ENCODE measurements around the gene NYAP2.

NYAP2 gene

DNA sequence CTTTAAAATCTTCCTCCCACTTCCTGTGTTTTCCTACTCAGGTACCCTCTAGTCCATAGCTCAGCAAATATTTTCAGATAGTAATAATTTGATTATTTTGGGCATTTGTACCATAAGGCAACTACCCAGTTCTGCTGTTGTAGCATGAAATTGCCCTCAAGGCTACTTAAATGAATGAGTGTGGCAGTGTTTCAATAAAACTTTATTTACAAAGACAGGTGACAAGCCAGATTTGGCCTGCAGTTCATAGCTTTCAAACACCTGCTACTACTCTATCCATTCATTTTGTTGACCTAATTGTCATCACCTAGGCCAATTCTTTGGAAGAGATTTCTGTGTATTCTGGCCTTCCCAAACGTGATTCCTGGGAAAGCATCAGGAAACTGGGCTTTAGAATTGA lies 28.9 kb downstream of the NYAP2 start:
- no peak overlapping the region for H3K4me2 ChIP-seq (ENCODE audit: low read length)
- no peaks in the 10 kb centered on the region for H3K36me3 ChIP-seq (ENCODE audit: insufficient read depth, low read length)
- no peak overlapping the region for H3K9ac ChIP-seq (ENCODE audit: low read length)
- H3K4me1 ChIP-seq (ENCODE audit: insufficient read depth, low read length, severe bottlenecking), result no peaks in the 10 kb centered on the region
- TF ChIP-seq, protein P1, sequence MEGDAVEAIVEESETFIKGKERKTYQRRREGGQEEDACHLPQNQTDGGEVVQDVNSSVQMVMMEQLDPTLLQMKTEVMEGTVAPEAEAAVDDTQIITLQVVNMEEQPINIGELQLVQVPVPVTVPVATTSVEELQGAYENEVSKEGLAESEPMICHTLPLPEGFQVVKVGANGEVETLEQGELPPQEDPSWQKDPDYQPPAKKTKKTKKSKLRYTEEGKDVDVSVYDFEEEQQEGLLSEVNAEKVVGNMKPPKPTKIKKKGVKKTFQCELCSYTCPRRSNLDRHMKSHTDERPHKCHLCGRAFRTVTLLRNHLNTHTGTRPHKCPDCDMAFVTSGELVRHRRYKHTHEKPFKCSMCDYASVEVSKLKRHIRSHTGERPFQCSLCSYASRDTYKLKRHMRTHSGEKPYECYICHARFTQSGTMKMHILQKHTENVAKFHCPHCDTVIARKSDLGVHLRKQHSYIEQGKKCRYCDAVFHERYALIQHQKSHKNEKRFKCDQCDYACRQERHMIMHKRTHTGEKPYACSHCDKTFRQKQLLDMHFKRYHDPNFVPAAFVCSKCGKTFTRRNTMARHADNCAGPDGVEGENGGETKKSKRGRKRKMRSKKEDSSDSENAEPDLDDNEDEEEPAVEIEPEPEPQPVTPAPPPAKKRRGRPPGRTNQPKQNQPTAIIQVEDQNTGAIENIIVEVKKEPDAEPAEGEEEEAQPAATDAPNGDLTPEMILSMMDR (IDR thresholded peaks at IDR 0.05; ENCODE audit: low read length), result no peak
- TF ChIP-seq EZH2 (IDR thresholded peaks at IDR 0.05; ENCODE audit: borderline replicate concordance, low read length), result no peak
- H3K9me2 ChIP-seq (ENCODE audit: low read depth, low read length), result no peaks in the 10 kb centered on the region
- H3K9me3 ChIP-seq (ENCODE audit: low read length), result no peaks in the 10 kb centered on the region
- H2AFZ ChIP-seq (ENCODE audit: low read length), result no peak overlapping the region
- no peaks in the 10 kb centered on the region for H4K20me1 ChIP-seq (ENCODE audit: insufficient read depth, low read length)
- no peaks in the 10 kb centered on the region for H3K27me3 ChIP-seq (ENCODE audit: insufficient read depth, low read length)
- H3F3A ChIP-seq (ENCODE audit: insufficient read depth, low read length), result no peaks in the 10 kb centered on the region
- no peaks in the 10 kb centered on the region for H3K79me2 ChIP-seq (ENCODE audit: insufficient read depth, low read length)
- H3K27ac ChIP-seq (ENCODE audit: low read depth, low read length, poor library complexity, severe bottlenecking), result no peak overlapping the region
- H3K4me3 ChIP-seq (ENCODE audit: low read depth, low read length, poor library complexity, severe bottlenecking), result no peak overlapping the region

DNA sequence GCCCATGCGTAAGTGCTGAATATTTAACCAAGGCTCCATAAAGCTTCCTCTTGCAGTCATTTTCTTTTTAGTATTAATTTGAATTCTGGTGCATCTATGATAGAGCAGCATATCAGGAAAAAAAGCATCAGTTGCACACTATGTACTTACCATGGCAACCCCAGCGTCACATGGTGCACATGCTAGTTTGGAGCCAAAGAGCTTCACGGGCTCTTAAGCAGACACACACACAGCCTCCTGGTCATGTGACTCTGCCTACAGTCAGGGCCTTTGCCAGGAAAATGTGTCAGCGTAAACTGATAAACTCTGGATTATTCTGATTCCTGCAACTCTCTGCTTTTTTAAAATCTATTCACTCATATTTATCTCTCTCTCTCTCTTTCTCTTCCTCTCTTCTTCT lies 30.2 kb downstream of the NYAP2 start:
- Histone ChIP-seq H3K4me2 (ENCODE audit: low read length) (no peak overlapping the region), H2AFZ (ENCODE audit: low read length) (no peak overlapping the region), H3F3A (ENCODE audit: insufficient read depth, low read length) (no peaks in the 10 kb centered on the region), H3K9me2 (ENCODE audit: low read depth, low read length) (no peaks in the 10 kb centered on the region), H3K27ac (ENCODE audit: low read depth, low read length, poor library complexity, severe bottlenecking) (no peak overlapping the region), H3K9me3 (ENCODE audit: low read length) (no peaks in the 10 kb centered on the region), H3K9ac (ENCODE audit: low read length) (no peak overlapping the region), H3K4me1 (ENCODE audit: insufficient read depth, low read length, severe bottlenecking) (peaks cover 4% of the 10 kb centered on the region), H3K4me3 (ENCODE audit: low read depth, low read length, poor library complexity, severe bottlenecking) (no peak overlapping the region), H3K79me2 (ENCODE audit: insufficient read depth, low read length) (no peaks in the 10 kb centered on the region), H3K36me3 (ENCODE audit: insufficient read depth, low read length) (no peaks in the 10 kb centered on the region), H3K27me3 (ENCODE audit: insufficient read depth, low read length) (no peaks in the 10 kb centered on the region), H4K20me1 (ENCODE audit: insufficient read depth, low read length) (no peaks in the 10 kb centered on the region)
- TF ChIP-seq, protein P1 (IDR thresholded peaks at IDR 0.05; ENCODE audit: low read length), result no peak
- no peak for TF ChIP-seq EZH2 (IDR thresholded peaks at IDR 0.05; ENCODE audit: borderline replicate concordance, low read length)

DNA sequence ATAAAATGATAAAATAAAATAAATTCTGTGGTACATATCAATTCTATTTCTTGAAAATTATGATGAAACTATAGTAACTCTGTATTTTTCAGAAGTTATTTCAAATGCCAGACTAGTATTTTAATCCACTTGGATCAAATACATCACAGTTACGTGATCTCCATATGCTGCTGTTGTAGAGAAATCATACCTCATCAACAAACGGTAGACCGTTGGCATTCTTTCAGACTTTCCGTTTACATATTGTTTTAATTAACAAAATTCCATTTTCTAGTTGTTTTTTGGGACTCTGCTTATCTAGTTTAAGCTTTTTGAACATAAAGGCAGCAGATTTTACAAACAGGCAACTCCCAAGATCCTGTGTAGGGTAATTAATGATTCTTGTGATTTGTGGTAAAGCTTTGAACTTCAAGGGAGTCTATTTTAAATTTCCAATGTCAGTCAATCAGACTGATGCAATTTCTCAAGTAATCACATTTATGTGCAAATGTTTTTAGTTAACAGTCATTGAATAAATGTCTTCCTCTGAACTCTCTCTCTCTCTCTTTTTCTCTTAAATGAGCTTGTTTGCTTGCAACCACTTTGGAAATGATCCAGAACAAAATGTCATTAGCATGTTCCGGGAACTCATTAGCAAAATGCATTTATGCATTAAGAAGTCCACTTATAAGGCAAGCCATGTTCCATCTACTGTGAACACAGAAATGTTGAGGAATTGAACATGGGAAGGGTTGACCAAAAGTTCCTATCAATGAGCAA lies 31.8 kb downstream of the NYAP2 start:
- H3K9me2 ChIP-seq (ENCODE audit: low read depth, low read length), result no peaks in the 10 kb centered on the region
- no peak overlapping the region for H3K4me2 ChIP-seq (ENCODE audit: low read length)
- H2AFZ ChIP-seq (ENCODE audit: low read length), result no peak overlapping the region
- no peaks in the 10 kb centered on the region for H3F3A ChIP-seq (ENCODE audit: insufficient read depth, low read length)
- no peak overlapping the region for H3K9ac ChIP-seq (ENCODE audit: low read length)
- H3K79me2 ChIP-seq (ENCODE audit: insufficient read depth, low read length), result no peaks in the 10 kb centered on the region
- H3K36me3 ChIP-seq (ENCODE audit: insufficient read depth, low read length), result no peaks in the 10 kb centered on the region
- H3K4me3 ChIP-seq (ENCODE audit: low read depth, low read length, poor library complexity, severe bottlenecking), result no peak overlapping the region
- H3K27ac ChIP-seq (ENCODE audit: low read depth, low read length, poor library complexity, severe bottlenecking), result no peak overlapping the region
- H3K4me1 ChIP-seq (ENCODE audit: insufficient read depth, low read length, severe bottlenecking), result peaks cover 10% of the 10 kb centered on the region
- H4K20me1 ChIP-seq (ENCODE audit: insufficient read depth, low read length), result no peaks in the 10 kb centered on the region
- H3K27me3 ChIP-seq (ENCODE audit: insufficient read depth, low read length), result no peaks in the 10 kb centered on the region
- H3K9me3 ChIP-seq (ENCODE audit: low read length), result no peaks in the 10 kb centered on the region
- TF ChIP-seq, protein P1 (IDR thresholded peaks at IDR 0.05; ENCODE audit: low read length), result no peak
- TF ChIP-seq EZH2 (IDR thresholded peaks at IDR 0.05; ENCODE audit: borderline replicate concordance, low read length), result no peak
